K562 (cell line): ENCODE results near the gene LYPD6B. TPM values are rescaled to one million over a fixed set of nuclear protein-coding genes. Genes with fewer than 3 reads are reported as not detected.

Experiments used
- ATAC-seq: fragments of 200-7000 bp; cut with Tn5 transposase; 3 replicates; pipeline ENCODE4 v1.9.1; 2020; ENCODE audit warnings: moderate library complexity
- BruUV-seq: library from RNA; stranded (reverse); fragments of 400-500 nt; replicated peaks from 2 replicates; lab custom pipeline; 2021; lab: Mats Ljungman, UMichigan
- CTCF ChIA-PET: fragments of 300-600 bp; formaldehyde crosslinking; extraction: SDS; loops from one replicate; lab custom pipeline; 2021; ENCODE audit warnings: low intra/inter-chr PET ratio; lab: Yijun Ruan, JAX
- POLR2A ChIA-PET: fragments of 300-600, 350-650 bp; sonication (Branson Sonifier 250); formaldehyde crosslinking; extraction: SDS; loops from one replicate; lab custom pipeline; 2021; ENCODE audit warnings: antibody characterized with exemption, inconsistent platforms; lab: Yijun Ruan, JAX
- DNase-seq, 4 experiments: peaks; one replicate each; pipeline versions ENCODE4 v3.0.0 to v3.0.0-alpha.2; 2011 to 2018; ENCODE audit warnings: low spot score in 3 of 4, mixed read lengths in 3 of 4; ENCODE audit errors: extremely low read depth in 1 of 4
- FAIRE-seq: peaks from 2 replicates; lab custom pipeline; 2011; peaks lifted over from hg19 to GRCh38; lab: Jason Lieb, UNC
- H2AFZ ChIP-seq: 2 replicates; pipeline ENCODE4 v1.6.0; 2011; ENCODE audit warnings: low read depth, low read length, control low read depth, inconsistent platforms
- H3K27ac ChIP-seq: fragments of 200-600 bp; 3 replicates; pipeline ENCODE4 v1.8.0; 2011; ENCODE audit warnings: low read depth, mild to moderate bottlenecking, control low read depth, inconsistent platforms, low read length, moderate library complexity, mixed read lengths; ENCODE audit errors: extremely low read depth
- H3K27me3 ChIP-seq, 2 experiments: fragments of 300-600 bp in 1 of 2; 2 replicates in 1 of 2; 3 replicates in 1 of 2; pipeline versions ENCODE4 v1.6.0 to v1.8.0; 2011; ENCODE audit warnings: inconsistent platforms in 2 of 2, low read length in 2 of 2, mild to moderate bottlenecking in 1 of 2, mixed read lengths in 1 of 2, moderate library complexity in 1 of 2; ENCODE audit not compliant: control insufficient read depth in 2 of 2, insufficient read depth in 2 of 2
- H3K36me3 ChIP-seq: fragments of 300-600 bp; 3 replicates; pipeline ENCODE4 v1.8.0; 2011; ENCODE audit warnings: mild to moderate bottlenecking, low read length, inconsistent platforms; ENCODE audit not compliant: control insufficient read depth, insufficient read depth
- H3K4me1 ChIP-seq, 2 experiments: fragments of 200-600 bp in 1 of 2; replicated peaks in 1 of 2; 2 replicates in 1 of 2; 3 replicates in 1 of 2; pipeline versions ENCODE4 v1.5.1 to v1.8.0; 2011; ENCODE audit warnings: inconsistent platforms in 2 of 2, low read length in 2 of 2, mild to moderate bottlenecking in 1 of 2, mixed read lengths in 1 of 2, moderate library complexity in 1 of 2; ENCODE audit not compliant: control insufficient read depth in 2 of 2, insufficient read depth in 2 of 2
- H3K4me2 ChIP-seq: 2 replicates; pipeline ENCODE4 v1.6.1; 2011; ENCODE audit warnings: low read length, control low read depth, inconsistent platforms, mixed read lengths; ENCODE audit not compliant: insufficient read depth
- H3K4me3 ChIP-seq: fragments of 200-600 bp; sonication (generic), shearing (Covaris generic); 2 replicates; pipeline ENCODE4 v1.5.1; 2016; ENCODE audit warnings: control low read depth, inconsistent platforms
- H3K79me2 ChIP-seq: fragments of 200-600 bp; 3 replicates; pipeline ENCODE4 v1.8.0; 2011; ENCODE audit warnings: low read length, inconsistent platforms; ENCODE audit not compliant: control insufficient read depth, insufficient read depth
- H3K9ac ChIP-seq, 2 experiments: 2 replicates each; pipeline versions ENCODE4 v1.6.0 to v1.6.1; 2011; ENCODE audit warnings: low read depth in 2 of 2, low read length in 2 of 2, control low read depth in 1 of 2, inconsistent platforms in 1 of 2, mild to moderate bottlenecking in 1 of 2, mixed read lengths in 1 of 2; ENCODE audit not compliant: insufficient read depth in 1 of 2
- H3K9me1 ChIP-seq: one replicate; pipeline ENCODE4 v1.6.0; 2011; ENCODE audit warnings: inconsistent platforms, mild to moderate bottlenecking, low read length, moderate library complexity; ENCODE audit not compliant: control insufficient read depth, insufficient read depth
- H3K9me3 ChIP-seq: replicated peaks from 2 replicates; pipeline ENCODE4 v1.5.1; 2011; ENCODE audit warnings: low read depth, low read length, inconsistent platforms; ENCODE audit not compliant: control insufficient read depth, insufficient read depth
- H4K20me1 ChIP-seq: replicated peaks from 2 replicates; pipeline ENCODE4 v1.6.1; 2011; ENCODE audit warnings: low read length, inconsistent platforms, mixed read lengths; ENCODE audit not compliant: control insufficient read depth, insufficient read depth
- ARNT ChIP-seq, 2 experiments: fragments of 450-650 bp; IDR thresholded peaks; 2 replicates each; pipeline ENCODE4 v1.6.1; 2016; ENCODE audit warnings: mild to moderate bottlenecking in 1 of 2
- ESRRA ChIP-seq: fragments of 450-650 bp; IDR thresholded peaks from 2 replicates; pipeline ENCODE4 v1.6.1; 2014; ENCODE audit warnings: low read depth, mild to moderate bottlenecking, moderate library complexity, borderline replicate concordance
- FOXO4 ChIP-seq: fragments of 450-650 bp; formaldehyde crosslinking; IDR thresholded peaks from 2 replicates; pipeline ENCODE4 v1.4.0; 2020; ENCODE audit warnings: mild to moderate bottlenecking, moderate library complexity
- GTF2A2 ChIP-seq: IDR thresholded peaks from 2 replicates; pipeline ENCODE4 v1.6.1; 2016; ENCODE audit warnings: mild to moderate bottlenecking, missing genetic modification characterization, missing compliant biosample characterization
- GTF2F1 ChIP-seq: IDR thresholded peaks from 2 replicates; pipeline ENCODE4 v1.6.1; 2011; ENCODE audit warnings: low read depth, low read length, improper control_type of control experiment
- MECOM ChIP-seq: fragments of 250-450 bp; sonication (Bioruptor Pico); IDR thresholded peaks from 2 replicates; pipeline ENCODE4 v1.8.0; 2022; ENCODE audit warnings: inconsistent platforms
- MITF ChIP-seq: IDR thresholded peaks from 2 replicates; pipeline ENCODE4 v1.6.1; 2014; ENCODE audit warnings: antibody characterized with exemption
- MYBL2 ChIP-seq, 2 experiments: fragments of 450-650 bp in 1 of 2; sonication (generic) in 1 of 2; formaldehyde crosslinking in 1 of 2; IDR thresholded peaks; 2 replicates each; pipeline versions ENCODE4 v1.6.1 to v1.8.1; 2017 to 2022; ENCODE audit warnings: borderline replicate concordance in 1 of 2, inconsistent platforms in 1 of 2, low read depth in 1 of 2, mild to moderate bottlenecking in 1 of 2, missing genetic modification reagents in 1 of 2, moderate library complexity in 1 of 2
- NCOA4 ChIP-seq: fragments of 450-650 bp; IDR thresholded peaks from 2 replicates; pipeline ENCODE4 v1.6.1; 2018; ENCODE audit warnings: mild to moderate bottlenecking; ENCODE audit not compliant: partially characterized antibody
- PHB ChIP-seq: fragments of 250-450 bp; sonication (Bioruptor Pico); IDR thresholded peaks from 2 replicates; pipeline ENCODE4 v1.5.0; 2021
- PTTG1 ChIP-seq: fragments of 450-650 bp; IDR thresholded peaks from 2 replicates; pipeline ENCODE4 v1.6.1; 2016; ENCODE audit warnings: low read depth, mild to moderate bottlenecking, missing genetic modification characterization, missing compliant biosample characterization
- RFX1 ChIP-seq: fragments of 450-650 bp; IDR thresholded peaks from 2 replicates; pipeline ENCODE4 v1.6.1; 2016; ENCODE audit warnings: mild to moderate bottlenecking, moderate library complexity
- SFPQ ChIP-seq: fragments of 200-400 bp; formaldehyde crosslinking; IDR thresholded peaks from 2 replicates; pipeline ENCODE4 v1.6.1; 2017; ENCODE audit warnings: mild to moderate bottlenecking, low read depth, low read length, moderate library complexity
- THRA ChIP-seq: fragments of 450-650 bp; IDR thresholded peaks from 2 replicates; pipeline ENCODE4 v1.6.1; 2017; ENCODE audit warnings: mild to moderate bottlenecking, moderate library complexity
- ZNF347 ChIP-seq: fragments of 450-650 bp; formaldehyde crosslinking; IDR thresholded peaks from 2 replicates; pipeline ENCODE4 v1.4.0; 2020; ENCODE audit warnings: low read depth, mild to moderate bottlenecking, moderate library complexity
- ZNF354B ChIP-seq: fragments of 250-450 bp; sonication (Bioruptor Pico); IDR thresholded peaks from 2 replicates; pipeline ENCODE4 v1.4.0; 2020
- ZNF668 ChIP-seq: fragments of 250-450 bp; sonication (Bioruptor Pico); IDR thresholded peaks from 2 replicates; pipeline ENCODE4 v1.8.0; 2022; ENCODE audit warnings: mild to moderate bottlenecking, inconsistent platforms
- ZNF696 ChIP-seq: fragments of 250-450 bp; sonication (Bioruptor Pico); conservative IDR thresholded peaks from 2 replicates; pipeline ENCODE4 v1.4.0; 2020; ENCODE audit warnings: mild to moderate bottlenecking, moderate library complexity
- WGBS: fragments of 100-300 bp; shearing (Covaris generic); methylation state at CpG from one replicate; pipeline ENCODE4 v1.1.6; 2016; ENCODE audit warnings: low coverage, mixed read lengths; ENCODE audit not compliant: insufficient coverage; ENCODE audit errors: missing lambda C conversion rate; 5-methylcytosine and 5-hydroxymethylcytosine counted together
- in situ Hi-C: fragments of 300-500 bp; cut with MboI; formaldehyde crosslinking; loops from 4 replicates; pipeline ENCODE4 v1.15.0; 2018; ENCODE audit warnings: inconsistent platforms, mixed read lengths
- intact Hi-C: fragments of 100-400 bp; cut with micrococcal nuclease; formaldehyde crosslinking; loops from 2 replicates; pipeline ENCODE4 v1.14.2; 2022
- polyA plus RNA-seq, 8 experiments: library from polyadenylated mRNA; depleted of rRNA in 4 of 8; stranded (reverse) in 5 of 8; unstranded in 3 of 8; fragments of >200 nt; fragmentation: Nextera tagmentation in 2 of 8; fragmentation: Illumina TruSeq in 1 of 8; extraction: Ambion mirVana in 2 of 8; extraction: Trizol in 1 of 8; gene quantifications; 2 replicates each; pipeline versions ENCODE4 v1.2.1 to v1.2.3, GENCODE V29; 2011 to 2014; ENCODE audit warnings: inconsistent platforms in 1 of 8, missing spikeins in 1 of 8
- total RNA-seq, 7 experiments: library from RNA; depleted of rRNA in 6 of 7; stranded (reverse); fragments of >200 nt in 6 of 7; fragmentation: Illumina TruSeq in 2 of 7; extraction: Trizol in 2 of 7; gene quantifications; 2 replicates each; pipeline versions ENCODE4 v1.2.1 to v1.2.3, GENCODE V29; 2011 to 2021; ENCODE audit warnings: low replicate concordance in 1 of 7

Gene LYPD6B
- total and polyA plus RNA-seq, 9 of the 15 experiments (the other 6 are each of a cell fraction or from before 2014, with no cell fraction given) = not detected

GRCh38 chr2:149061133-149061745 is 22.7 kb downstream of the LYPD6B start:
- in situ Hi-C loops = no loop called here
- intact Hi-C loops = no loop called here
- TF ChIP-seq GTF2A2 (tag) = no peak
- TF ChIP-seq GTF2F1 = no peak
- no peak for TF ChIP-seq PHB (CRISPR knock-in tag)
- no peak for TF ChIP-seq ESRRA
- no peak for TF ChIP-seq ZNF668 (CRISPR knock-in tag)
- TF ChIP-seq RFX1 = no peak
- TF ChIP-seq MITF = no peak
- TF ChIP-seq ARNT (IDR thresholded peaks at IDR 0.05) = no peak
- TF ChIP-seq MECOM (CRISPR knock-in tag) = no peak
- no peak for TF ChIP-seq FOXO4 (CRISPR knock-in tag)
- TF ChIP-seq PTTG1 (tag) = no peak
- no peak for TF ChIP-seq MYBL2 (IDR thresholded peaks at IDR 0.05; ENCODE audit: low read depth)
- no peak for TF ChIP-seq MYBL2 (CRISPR knock-in tag; IDR thresholded peaks at IDR 0.05; ENCODE audit: borderline replicate concordance)
- TF ChIP-seq SFPQ = no peak
- no peak for TF ChIP-seq ZNF354B (CRISPR knock-in tag)
- no peak for TF ChIP-seq NCOA4
- no peak for TF ChIP-seq THRA
- no peak for TF ChIP-seq ZNF347 (CRISPR knock-in tag)
- no peak for TF ChIP-seq ZNF696 (CRISPR knock-in tag)

More at GRCh38 chr2:149061133-149061745, 22.7 kb downstream of the LYPD6B start:
- no peaks in the 10 kb centered on the region for H3K9me1 ChIP-seq
- POLR2A ChIA-PET = interaction anchor here (0.7 kb wide), 1 partner anchor 12 kb away, joined by 3 read pairs; no protein-coding TSS in a partner anchor
- CTCF ChIA-PET = no interaction called here
- H3K4me1 ChIP-seq = no peaks in the 10 kb centered on the region
- DNase-seq (no peak), FAIRE-seq (no peak), ATAC-seq (no peak)
- no peak overlapping the region for H3K9ac ChIP-seq
- no peaks in the 10 kb centered on the region for H4K20me1 ChIP-seq
- no peak overlapping the region for H3K27ac ChIP-seq
- BruUV-seq = no TSS peak
- H3K36me3 ChIP-seq = no peaks in the 10 kb centered on the region
- no peak overlapping the region for H3K4me2 ChIP-seq
- H3K79me2 ChIP-seq = no peaks in the 10 kb centered on the region
- no peak overlapping the region for H3K4me3 ChIP-seq
- WGBS = 0% methylated on average over 2 of the region's 2 CpGs
- no peaks in the 10 kb centered on the region for H3K9me3 ChIP-seq
- H2AFZ ChIP-seq = no peak overlapping the region
- H3K27me3 ChIP-seq = no peaks in the 10 kb centered on the region
